NCI-H146 treated with DMSO at 0.1 percent for 48 hours (cell line): Measurements from ENCODE around the gene NWD2.

Experiments
- DNase-seq: peaks from one replicate; lab custom pipeline; 2025; ENCODE audit not compliant: unreplicated experiment; lab: John Stamatoyannopoulos, UW

NWD2 gene

GRCh38 chr4:37279121-37279520, 34.6 kb downstream of the NWD2 start:
- no peak for DNase-seq

- no peak for DNase-seq
Measured at GRCh38 chr4:37279894-37280592, 35.5 kb downstream of the NWD2 start.

GRCh38 chr4:37299468-37299867, 54.9 kb downstream of the NWD2 start:
- DNase-seq = no peak

GRCh38 chr4:37304612-37305011, 60.1 kb downstream of the NWD2 start:
- no peak for DNase-seq

- DNase-seq = no peak
Measured at GRCh38 chr4:37305984-37306383, 61.4 kb downstream of the NWD2 start.

- no peak for DNase-seq
Measured at GRCh38 chr4:37317104-37317643, 72.6 kb downstream of the NWD2 start.

GRCh38 chr4:37320513-37321235, 76.1 kb downstream of the NWD2 start:
- no peak for DNase-seq

GRCh38 chr4:37322122-37322521, 77.6 kb downstream of the NWD2 start:
- DNase-seq = no peak

GRCh38 chr4:37324546-37324945, 80.0 kb downstream of the NWD2 start:
- no peak for DNase-seq

GRCh38 chr4:37326852-37327251, 82.3 kb downstream of the NWD2 start:
- no peak for DNase-seq

- no peak for DNase-seq
Measured at GRCh38 chr4:37338972-37339371, 94.4 kb downstream of the NWD2 start.

- DNase-seq = no peak
Measured at GRCh38 chr4:37358748-37359147, 114.2 kb downstream of the NWD2 start.

GRCh38 chr4:37359261-37359660, 114.7 kb downstream of the NWD2 start:
- no peak for DNase-seq

GRCh38 chr4:37365888-37366287, 121.3 kb downstream of the NWD2 start:
- no peak for DNase-seq

- no peak for DNase-seq
Measured at GRCh38 chr4:37367901-37368300, 123.4 kb downstream of the NWD2 start.

GRCh38 chr4:37370052-37370451, 125.5 kb downstream of the NWD2 start:
- DNase-seq = no peak

- no peak for DNase-seq
Measured at GRCh38 chr4:37381040-37381668, 136.6 kb downstream of the NWD2 start.

GRCh38 chr4:37383579-37384229, 139.2 kb downstream of the NWD2 start:
- DNase-seq = no peak

GRCh38 chr4:37385424-37385823, 140.9 kb downstream of the NWD2 start:
- DNase-seq = no peak

GRCh38 chr4:37388681-37389365, 144.3 kb downstream of the NWD2 start:
- no peak for DNase-seq

- no peak for DNase-seq
Measured at GRCh38 chr4:37389366-37389765, 144.8 kb downstream of the NWD2 start.
